ENCODE data around the gene KCND1. TPM values are rescaled to one million over a fixed set of nuclear protein-coding genes. Genes with fewer than 3 reads are reported as not detected.

KCND1 gene
- total RNA-seq = 0.19 and 0.33 TPM in 2 replicates

GRCh38 chrX:48971249-48972219 lies at the start of gene KCND1:
Gene KCND1 (minus strand): TSS chrX:48971844. CDS start chrX:48970271, 1,573 bp downstream.

GRCh38 chrX:49002091-49002935 lies 30.7 kb upstream of the KCND1 start, which contains the start of gene GRIPAP1:
Gene GRIPAP1 (minus strand): TSS chrX:49002264. CDS start chrX:49002229, 35 bp downstream.

GRCh38 chrX:48957477-48957826 lies 14.2 kb downstream of the KCND1 start, which contains the start of gene OTUD5:
Gene OTUD5 (minus strand): TSS chrX:48957607. CDS start chrX:48957570, 37 bp downstream.

DNA sequence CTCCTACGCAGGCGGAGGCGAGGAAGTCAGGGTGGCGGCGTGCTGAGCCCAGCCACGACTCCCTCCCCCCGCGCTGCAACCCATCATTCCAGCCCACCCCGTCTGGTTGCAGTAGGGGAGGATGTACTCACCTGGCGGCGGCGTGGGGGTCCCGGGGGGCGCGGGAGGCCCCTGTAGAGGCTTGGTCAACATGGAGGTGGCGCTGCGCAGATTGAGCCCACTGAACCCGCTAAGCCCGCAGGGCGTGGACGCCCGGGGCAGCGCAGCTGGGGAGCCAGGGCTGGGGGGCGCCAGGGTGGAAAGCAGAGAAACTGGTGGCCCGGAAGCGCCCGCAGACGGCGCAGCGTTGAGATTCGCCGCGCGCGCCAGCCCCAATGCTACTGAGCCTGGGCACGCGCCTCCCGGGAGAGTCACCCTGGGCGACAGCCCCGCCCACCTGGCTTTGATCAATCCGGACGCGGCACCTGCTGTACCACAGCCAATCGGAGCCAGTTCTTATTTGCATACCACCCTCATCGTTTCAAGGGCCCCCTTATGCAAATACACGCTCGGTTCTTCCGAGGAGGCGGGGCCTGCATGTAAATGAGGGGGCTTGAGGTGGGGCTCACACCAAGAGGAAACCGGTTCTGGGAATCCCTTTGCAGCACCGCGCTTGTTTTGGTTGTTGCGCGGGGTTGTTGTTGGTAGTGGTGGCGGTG lies 52.9 kb downstream of the KCND1 start, which contains the start of gene PIM2:
TSS of gene PIM2 (minus strand) at position 382 of the 698 bp plus-strand sequence. CDS start at position 192, 190 bp downstream.

DNA sequence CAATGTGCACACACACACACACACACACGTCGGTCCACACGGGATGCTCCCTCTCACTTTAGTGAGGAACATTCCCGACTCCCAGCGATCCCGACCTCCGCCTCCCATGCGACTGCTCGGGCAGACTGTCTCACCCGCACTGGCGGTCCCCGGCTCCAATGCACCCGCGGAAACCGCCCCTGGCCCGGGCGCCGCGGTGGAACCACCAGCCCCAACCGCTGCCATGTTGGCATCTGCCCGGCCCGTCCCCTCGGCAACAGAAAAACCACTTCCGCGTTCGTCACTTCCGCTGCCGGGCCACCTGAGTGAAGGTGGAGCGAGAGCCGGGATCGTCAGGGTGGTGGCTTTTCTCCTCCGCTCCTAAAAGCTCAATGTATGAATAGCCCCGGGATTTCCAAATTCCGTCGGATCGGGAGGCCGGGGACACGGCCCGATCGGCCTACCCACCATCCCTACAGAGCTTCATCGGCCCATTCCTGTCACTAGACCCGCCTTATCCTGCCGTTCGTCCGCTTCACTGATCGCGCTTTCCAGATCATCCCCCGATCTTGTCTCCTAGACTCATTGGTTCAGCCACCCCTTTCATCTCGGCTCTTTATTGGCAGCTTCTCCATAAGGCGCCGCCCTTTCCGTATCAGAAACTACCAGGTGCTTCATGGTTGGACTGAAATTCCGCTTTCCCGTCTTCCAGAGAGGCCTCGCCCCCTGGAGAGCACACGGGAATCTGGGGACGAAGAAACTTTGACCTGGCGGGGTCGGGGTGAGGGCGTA lies 60.0 kb downstream of the KCND1 start, which contains the start of gene SLC35A2:
TSS of gene SLC35A2 (minus strand) at position 235 of the 771 bp plus-strand sequence. CDS start at position 225, 10 bp downstream.

Small RNAs within 50 kb of the gene (small RNA-seq; reads per million reads assigned to genes)
- gene RNU6-722P = 0.11 reads per million

Other genes with a start within 250 kb of the KCND1 start
- gene GLOD5, start 210.1 kb downstream of the KCND1 start, total RNA-seq = not detected in 2 replicates
- not detected in 2 replicates for gene GATA1, start 185.3 kb downstream of the KCND1 start, total RNA-seq
- gene HDAC6, start 169.8 kb downstream of the KCND1 start, total RNA-seq = 28.4 and 43.8 TPM in 2 replicates
- gene ERAS, start 145.3 kb downstream of the KCND1 start, total RNA-seq = not detected in 2 replicates
- 0.29 TPM in 1 of 2 replicates, not detected in the other for gene PCSK1N, start 136.2 kb downstream of the KCND1 start, total RNA-seq
- 21.0 and 31.0 TPM in 2 replicates for gene TIMM17B, start 74.1 kb downstream of the KCND1 start, total RNA-seq
- gene PQBP1, start 73.9 kb downstream of the KCND1 start, total RNA-seq = 45.4 and 50.0 TPM in 2 replicates
- gene SLC35A2, start 60.2 kb downstream of the KCND1 start, total RNA-seq = 20.5 and 22.9 TPM in 2 replicates
- gene PIM2, start 52.8 kb downstream of the KCND1 start, total RNA-seq = 6.8 and 7.8 TPM in 2 replicates
- 33.1 and 40.2 TPM in 2 replicates for gene OTUD5, start 14.2 kb downstream of the KCND1 start, total RNA-seq
- gene GRIPAP1, start 30.4 kb upstream of the KCND1 start, total RNA-seq = 17.0 and 18.3 TPM in 2 replicates
- gene TFE3, start 71.5 kb upstream of the KCND1 start, total RNA-seq = 30.4 and 31.7 TPM in 2 replicates
- 1.5 and 1.6 TPM in 2 replicates for gene CCDC120, start 87.2 kb upstream of the KCND1 start, total RNA-seq
- gene PRAF2, start 102.2 kb upstream of the KCND1 start, total RNA-seq = 7.3 and 9.8 TPM in 2 replicates
- 24.5 and 36.4 TPM in 2 replicates for gene WDR45, start 108.0 kb upstream of the KCND1 start, total RNA-seq
- gene GPKOW, start 151.9 kb upstream of the KCND1 start, total RNA-seq = 18.9 and 22.5 TPM in 2 replicates
- gene MAGIX, start 190.9 kb upstream of the KCND1 start, total RNA-seq = 0.65 and 0.76 TPM in 2 replicates
- 44.4 and 45.8 TPM in 2 replicates for gene PLP2, start 200.1 kb upstream of the KCND1 start, total RNA-seq
- 5.8 and 7.2 TPM in 2 replicates for gene PRICKLE3, start 214.5 kb upstream of the KCND1 start, total RNA-seq
- gene SYP, start 228.3 kb upstream of the KCND1 start, total RNA-seq = under 0.01 and 0.10 TPM in 2 replicates